Heart left ventricle (tissue), 13 donors: ENCODE results near the gene CENPX.

ENCODE experiments used
- POLR2A ChIP-seq, 2 donors: fragments of 450-650 bp; IDR thresholded peaks; one replicate each; pipeline ENCODE4 v1.6.1; 2017; ENCODE audit warnings: antibody characterized with exemption in 2 of 2, mild to moderate bottlenecking in 2 of 2, moderate library complexity in 2 of 2
- TF ChIP-seq, protein P1 (sequence below), 12 donors: fragments of 200-600 bp; sonication (generic) in 4 of 12; IDR thresholded peaks; one replicate each; pipeline versions ENCODE4 v1.5.0 to v1.8.0; 2018 to 2022; ENCODE audit warnings: antibody characterized with exemption in 12 of 12, mild to moderate bottlenecking in 5 of 12
- donor health status: ischemic (EF 13 %, LVEDD 7.1; RV severe dilation, severe dysfunction).
- donor health status: DM: no; HTN: yes; CAD: no.
- donor health status: DM: no; HTN: no; CAD: no.
- donor health status: ischemic (EF 25% LVEDD 6.9; RV normal size, moderate dysfunction).
- donor health status: ischemic (EF 25% LVEDD 5.7; RV mildly dilated, moderate dysfunction).
- donor health status: ischemic (EF 35%, LVEDD 5.7; RV mildly dilated, moderate dysfunction).
- donor health status: nonischemic (EF 11% LVEDD 7.7; RV severe dilation, severe dysfunction).
- donor health status: DM: yes; HTN: yes; CAD: no.
- donor health status: PGD.
- donor health status: ischemic (EF 29% LVEDD 5.4; RV normal size, mild dysfunction).
- donor health status: nonischemic (EF 23%, LVEDD 6.1; RV moderate dilation, normal function).

DNA sequence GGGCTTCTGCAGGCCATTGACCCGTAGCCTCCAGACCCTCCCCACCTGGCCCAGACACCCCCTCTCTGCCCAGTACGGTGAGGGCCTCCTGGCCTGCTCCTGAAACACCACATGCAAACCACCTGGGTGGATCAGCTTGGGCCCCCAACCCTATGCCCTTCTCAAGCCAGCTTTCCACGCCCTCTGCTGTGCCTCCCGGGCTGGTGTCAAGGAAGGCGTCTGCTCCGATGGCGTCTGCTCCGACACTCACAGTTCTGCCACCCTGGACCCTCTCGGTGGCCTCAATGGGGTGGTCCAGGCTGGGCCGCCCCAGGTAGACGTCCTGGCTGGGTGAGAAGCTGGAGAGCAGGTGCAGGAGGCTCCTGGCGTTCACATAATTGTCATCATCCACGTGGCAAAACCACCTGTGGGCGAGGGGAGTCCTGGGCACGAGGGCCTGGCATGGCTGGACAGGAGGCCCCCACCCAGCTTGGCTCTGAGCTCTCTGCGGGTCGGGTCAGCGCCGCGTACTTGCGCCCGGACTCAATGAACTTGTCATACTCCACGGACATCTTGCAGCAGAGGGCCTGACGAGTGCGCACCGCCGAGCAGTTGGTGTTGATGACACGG lies 27.6 kb upstream of the CENPX start:
- TF ChIP-seq, protein P1, sequence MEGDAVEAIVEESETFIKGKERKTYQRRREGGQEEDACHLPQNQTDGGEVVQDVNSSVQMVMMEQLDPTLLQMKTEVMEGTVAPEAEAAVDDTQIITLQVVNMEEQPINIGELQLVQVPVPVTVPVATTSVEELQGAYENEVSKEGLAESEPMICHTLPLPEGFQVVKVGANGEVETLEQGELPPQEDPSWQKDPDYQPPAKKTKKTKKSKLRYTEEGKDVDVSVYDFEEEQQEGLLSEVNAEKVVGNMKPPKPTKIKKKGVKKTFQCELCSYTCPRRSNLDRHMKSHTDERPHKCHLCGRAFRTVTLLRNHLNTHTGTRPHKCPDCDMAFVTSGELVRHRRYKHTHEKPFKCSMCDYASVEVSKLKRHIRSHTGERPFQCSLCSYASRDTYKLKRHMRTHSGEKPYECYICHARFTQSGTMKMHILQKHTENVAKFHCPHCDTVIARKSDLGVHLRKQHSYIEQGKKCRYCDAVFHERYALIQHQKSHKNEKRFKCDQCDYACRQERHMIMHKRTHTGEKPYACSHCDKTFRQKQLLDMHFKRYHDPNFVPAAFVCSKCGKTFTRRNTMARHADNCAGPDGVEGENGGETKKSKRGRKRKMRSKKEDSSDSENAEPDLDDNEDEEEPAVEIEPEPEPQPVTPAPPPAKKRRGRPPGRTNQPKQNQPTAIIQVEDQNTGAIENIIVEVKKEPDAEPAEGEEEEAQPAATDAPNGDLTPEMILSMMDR (IDR thresholded peaks at IDR 0.05): no peak
- no peak for TF ChIP-seq POLR2A (IDR thresholded peaks at IDR 0.05)
